ENCODE data around the gene RELCH. TPM values are rescaled to one million over a fixed set of nuclear protein-coding genes. Genes with fewer than 3 reads are reported as not detected.

Gene RELCH
- total RNA-seq, 2 donors from 2014 or later = 38.9 to 56.3 TPM

DNA sequence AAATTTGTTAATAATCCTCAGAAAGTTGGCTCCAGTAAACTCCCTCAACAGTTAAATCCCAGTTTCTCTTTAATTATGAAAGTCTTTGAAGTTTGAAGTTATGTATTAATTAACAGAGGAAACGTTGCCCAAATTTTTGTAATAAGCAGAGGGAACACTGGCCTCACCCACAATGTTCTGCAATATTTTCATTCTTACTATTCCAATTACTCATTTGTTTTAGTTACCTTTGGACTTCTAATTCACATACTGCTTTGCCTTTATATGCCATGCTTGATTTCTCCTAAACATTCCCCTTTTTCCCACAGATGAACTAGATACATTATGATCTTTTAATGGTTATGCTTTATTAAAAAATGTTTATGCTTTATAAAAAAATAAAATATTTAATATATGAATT, 61.3 kb downstream of the RELCH start:
- Mint-ChIP-seq H3K9me3 (no peaks in the 10 kb centered on the region), H3K27ac (no peak overlapping the region), H3K27me3 (no peaks in the 10 kb centered on the region), H3K4me1 (ENCODE audit: low read depth in 2 of 2) (no peaks in the 10 kb centered on the region), H3K4me3 (no peak overlapping the region), H3K36me3 (peaks cover 5% of the 10 kb centered on the region)
- DNase-seq (ENCODE audit: low spot score) (no peak), ATAC-seq (no peak)

DNA sequence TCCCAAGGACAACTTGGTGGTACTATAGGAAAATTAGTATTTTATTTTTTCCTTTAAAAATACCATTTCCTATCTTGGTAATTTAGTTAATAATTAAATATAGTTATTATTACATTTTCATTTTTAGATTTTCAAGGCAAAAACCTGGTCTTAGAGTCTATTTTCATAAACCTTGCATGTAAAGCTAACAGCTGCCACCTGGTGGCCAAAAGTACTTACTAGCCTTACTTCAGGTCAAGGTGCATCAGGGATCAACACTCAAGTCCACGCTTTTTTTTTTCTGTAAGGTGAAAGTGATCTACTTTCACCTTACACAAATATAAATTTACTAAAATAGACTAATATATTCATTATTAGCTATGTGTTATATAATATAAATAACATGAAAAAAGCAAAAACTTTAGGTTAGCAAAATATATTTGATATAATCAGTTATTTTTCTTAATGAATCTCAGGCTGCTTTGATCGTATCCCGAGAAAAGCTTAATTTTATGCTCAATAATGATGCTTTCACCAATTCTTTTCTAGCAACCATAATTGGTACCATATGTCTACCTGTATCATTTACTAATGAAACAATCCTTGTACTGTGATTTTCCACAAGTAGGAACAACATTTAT, 62.5 kb downstream of the RELCH start:
- H3K4me1 Mint-ChIP-seq (ENCODE audit: low read depth in 2 of 2) = no peaks in the 10 kb centered on the region
- H3K36me3 Mint-ChIP-seq = peaks cover 3% of the 10 kb centered on the region
- no peaks in the 10 kb centered on the region for H3K9me3 Mint-ChIP-seq

DNA sequence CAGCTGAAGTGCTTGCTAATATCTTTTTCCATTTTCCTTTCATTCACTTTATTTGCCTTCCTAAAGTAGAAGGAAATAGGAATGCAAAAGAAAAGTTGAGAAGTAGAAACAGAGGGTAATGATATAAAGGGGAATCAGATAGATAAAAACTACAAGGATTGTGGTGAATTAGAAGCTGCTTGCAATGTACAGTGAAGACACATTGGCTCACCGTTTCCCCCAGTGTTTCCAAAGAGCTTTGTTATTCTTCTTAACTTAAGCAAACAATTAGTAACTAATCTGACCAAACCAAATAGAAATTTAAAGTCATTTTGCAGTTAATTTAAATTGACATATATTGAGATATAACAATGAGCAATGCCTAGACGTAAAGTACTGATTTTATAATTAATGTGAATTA, 63.4 kb downstream of the RELCH start:
- Mint-ChIP-seq H3K27ac (no peak overlapping the region), H3K36me3 (no peaks in the 10 kb centered on the region)
- ATAC-seq = no peak

More for the DNA sequence above, 62.5 kb downstream of the RELCH start:
- no peak overlapping the region for H3K4me3 Mint-ChIP-seq
- DNase-seq (ENCODE audit: low spot score) = peak; percentile 68
- no peak for ATAC-seq
- H3K27ac Mint-ChIP-seq = no peak overlapping the region
- no peaks in the 10 kb centered on the region for H3K27me3 Mint-ChIP-seq

GRCh38 chr18:62258093-62258492, 71.0 kb downstream of the RELCH start:
- Mint-ChIP-seq H3K9me3 (no peaks in the 10 kb centered on the region), H3K4me1 (ENCODE audit: low read depth in 2 of 2) (no peaks in the 10 kb centered on the region), H3K4me3 (no peak overlapping the region), H3K27me3 (no peaks in the 10 kb centered on the region), H3K36me3 (peaks cover 30% of the 10 kb centered on the region), H3K27ac (no peak overlapping the region)
- DNase-seq (ENCODE audit: low spot score) (no peak), ATAC-seq (no peak)

More for the DNA sequence above, 63.4 kb downstream of the RELCH start:
- no peaks in the 10 kb centered on the region for H3K9me3 Mint-ChIP-seq
- no peaks in the 10 kb centered on the region for H3K27me3 Mint-ChIP-seq
- no peaks in the 10 kb centered on the region for H3K4me1 Mint-ChIP-seq (ENCODE audit: low read depth in 2 of 2)
- DNase-seq (ENCODE audit: low spot score) = no peak
- H3K4me3 Mint-ChIP-seq = no peak overlapping the region

DNA sequence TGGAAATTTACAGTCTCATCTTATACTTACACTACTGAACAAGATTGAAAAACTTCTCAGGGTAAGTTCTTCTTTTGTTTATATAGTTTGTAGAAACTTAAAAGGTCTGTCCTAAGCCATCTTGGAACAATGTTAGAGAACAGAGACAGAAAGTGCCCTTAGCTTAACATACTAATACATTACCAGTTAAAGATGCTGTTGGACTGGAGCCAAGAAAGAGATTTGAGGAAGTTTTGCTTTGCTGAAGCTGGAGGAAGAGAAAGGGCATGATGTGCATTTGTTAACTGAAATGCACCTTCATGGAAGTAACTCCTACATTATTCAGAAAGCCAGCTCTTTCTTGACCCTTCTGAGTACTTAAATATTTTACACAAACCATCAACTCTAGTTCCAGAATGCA, 71.6 kb downstream of the RELCH start:
- peaks cover 30% of the 10 kb centered on the region for H3K36me3 Mint-ChIP-seq
- no peak overlapping the region for H3K4me3 Mint-ChIP-seq
- DNase-seq (ENCODE audit: low spot score) (no peak), ATAC-seq (no peak)
- no peaks in the 10 kb centered on the region for H3K4me1 Mint-ChIP-seq (ENCODE audit: low read depth in 2 of 2)
- no peak overlapping the region for H3K27ac Mint-ChIP-seq
- H3K9me3 Mint-ChIP-seq = no peaks in the 10 kb centered on the region
- H3K27me3 Mint-ChIP-seq = no peaks in the 10 kb centered on the region

DNA sequence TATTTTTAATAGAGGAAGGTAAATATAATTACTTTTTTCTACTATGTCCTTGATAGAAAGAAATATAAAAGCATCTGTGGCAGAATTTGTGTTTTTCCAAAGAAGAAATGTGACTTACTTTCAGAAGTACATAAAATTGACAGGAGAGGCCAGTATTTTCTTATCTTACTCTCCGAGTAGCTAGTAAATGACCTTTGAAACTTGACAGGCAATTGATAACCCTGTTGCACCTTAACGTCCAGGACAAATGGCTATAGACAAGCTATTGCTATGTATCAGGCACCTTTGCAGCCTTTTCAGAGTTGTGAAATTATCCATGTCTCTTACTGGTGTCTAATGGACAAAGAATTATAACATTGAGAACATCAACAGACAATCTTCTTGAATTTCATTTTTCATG, 75.0 kb downstream of the RELCH start:
- no peaks in the 10 kb centered on the region for H3K27me3 Mint-ChIP-seq
- H3K36me3 Mint-ChIP-seq = peaks cover 30% of the 10 kb centered on the region
- no peaks in the 10 kb centered on the region for H3K9me3 Mint-ChIP-seq
- no peak overlapping the region for H3K4me3 Mint-ChIP-seq
- no peak for DNase-seq (ENCODE audit: low spot score)
- ATAC-seq = no peak
- H3K4me1 Mint-ChIP-seq (ENCODE audit: low read depth in 2 of 2) = no peaks in the 10 kb centered on the region
- no peak overlapping the region for H3K27ac Mint-ChIP-seq

DNA sequence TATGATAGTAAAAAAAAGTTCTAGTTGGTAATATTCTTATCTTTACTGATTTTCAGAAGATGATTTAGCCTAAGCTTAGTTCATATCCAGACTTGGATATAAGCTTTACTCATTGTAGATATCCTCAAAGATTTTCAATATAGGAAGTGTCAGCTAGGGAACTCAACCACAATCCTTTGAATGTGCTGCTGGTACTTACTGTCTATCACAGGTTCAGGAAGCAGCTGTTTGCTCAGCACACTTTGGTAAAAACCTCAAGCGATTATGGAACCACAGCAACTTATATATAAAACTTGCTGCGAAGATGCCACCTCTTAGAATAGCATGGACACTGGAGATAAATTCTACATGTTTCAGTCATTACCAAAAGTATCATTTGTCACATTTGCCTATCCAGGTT, 77.9 kb downstream of the RELCH start:
- Mint-ChIP-seq H3K36me3 (peaks cover 13% of the 10 kb centered on the region), H3K27ac (no peak overlapping the region)
- ATAC-seq = no peak

GRCh38 chr18:62277045-62277444, 90.0 kb downstream of the RELCH start:
- Mint-ChIP-seq H3K36me3 (peaks cover 12% of the 10 kb centered on the region), H3K4me3 (no peak overlapping the region), H3K4me1 (ENCODE audit: low read depth in 2 of 2) (peaks cover 9 to 20% of the 10 kb centered on the region in 2 donors), H3K27ac (no peak overlapping the region), H3K9me3 (no peaks in the 10 kb centered on the region), H3K27me3 (no peaks in the 10 kb centered on the region)
- no peak for ATAC-seq
- DNase-seq (ENCODE audit: low spot score) = no peak

More for the DNA sequence above, 77.9 kb downstream of the RELCH start:
- Mint-ChIP-seq H3K4me1 (ENCODE audit: low read depth in 2 of 2) (no peaks in the 10 kb centered on the region), H3K27me3 (no peaks in the 10 kb centered on the region), H3K4me3 (no peak overlapping the region), H3K9me3 (no peaks in the 10 kb centered on the region)
- DNase-seq (ENCODE audit: low spot score) = no peak

- DNase-seq (ENCODE audit: low spot score) = no peak
- ATAC-seq = no peak
- peaks cover 13 to 20% of the 10 kb centered on the region in 2 donors for H3K4me1 Mint-ChIP-seq (ENCODE audit: low read depth in 2 of 2)
- H3K27ac Mint-ChIP-seq = no peak overlapping the region
- H3K9me3 Mint-ChIP-seq = no peaks in the 10 kb centered on the region
- H3K36me3 Mint-ChIP-seq = peaks cover 20% of the 10 kb centered on the region
- H3K27me3 Mint-ChIP-seq = no peaks in the 10 kb centered on the region
- H3K4me3 Mint-ChIP-seq = no peak overlapping the region
Measured at GRCh38 chr18:62279561-62279960, 92.5 kb downstream of the RELCH start.

GRCh38 chr18:62280058-62280457, 93.0 kb downstream of the RELCH start:
- peaks cover 20% of the 10 kb centered on the region for H3K36me3 Mint-ChIP-seq
- no peak overlapping the region for H3K4me3 Mint-ChIP-seq
- H3K27me3 Mint-ChIP-seq = no peaks in the 10 kb centered on the region
- peak overlapping the region in 1 of 2 donors; percentile 46 for H3K27ac Mint-ChIP-seq
- H3K4me1 Mint-ChIP-seq (ENCODE audit: low read depth in 2 of 2) = peaks cover 13 to 20% of the 10 kb centered on the region in 2 donors
- DNase-seq (ENCODE audit: low spot score) (no peak), ATAC-seq (no peak)
- no peaks in the 10 kb centered on the region for H3K9me3 Mint-ChIP-seq

DNA sequence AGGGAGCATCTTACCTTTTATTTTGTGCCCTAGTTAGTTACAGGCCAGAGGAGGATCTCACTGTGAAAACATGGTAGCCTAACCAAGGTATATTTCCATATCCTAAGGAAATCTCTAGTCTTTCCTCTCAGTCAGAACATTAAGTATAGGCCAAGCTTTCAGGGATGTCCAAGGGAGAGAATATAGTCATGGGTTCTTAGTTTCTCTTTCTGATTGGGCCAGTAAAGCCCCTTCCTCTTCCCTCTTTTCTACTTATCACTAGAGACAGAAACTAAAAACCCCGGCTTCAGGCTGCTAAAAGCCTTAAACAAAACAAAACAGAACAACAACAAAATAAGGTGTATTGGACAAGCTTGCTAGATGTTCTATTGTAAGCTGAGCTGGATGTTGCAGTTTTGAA, 93.7 kb downstream of the RELCH start:
- peak overlapping the region; percentile 46 to 69 for H3K27ac Mint-ChIP-seq
- peaks cover 27% of the 10 kb centered on the region for H3K36me3 Mint-ChIP-seq
- H3K4me3 Mint-ChIP-seq = peak overlapping the region; percentile 48
- peak; percentile 31 to 52 for ATAC-seq
- H3K27me3 Mint-ChIP-seq = no peaks in the 10 kb centered on the region
- H3K4me1 Mint-ChIP-seq (ENCODE audit: low read depth in 2 of 2) = peaks cover 13 to 20% of the 10 kb centered on the region in 2 donors
- H3K9me3 Mint-ChIP-seq = no peaks in the 10 kb centered on the region
- DNase-seq (ENCODE audit: low spot score) = no peak

DNA sequence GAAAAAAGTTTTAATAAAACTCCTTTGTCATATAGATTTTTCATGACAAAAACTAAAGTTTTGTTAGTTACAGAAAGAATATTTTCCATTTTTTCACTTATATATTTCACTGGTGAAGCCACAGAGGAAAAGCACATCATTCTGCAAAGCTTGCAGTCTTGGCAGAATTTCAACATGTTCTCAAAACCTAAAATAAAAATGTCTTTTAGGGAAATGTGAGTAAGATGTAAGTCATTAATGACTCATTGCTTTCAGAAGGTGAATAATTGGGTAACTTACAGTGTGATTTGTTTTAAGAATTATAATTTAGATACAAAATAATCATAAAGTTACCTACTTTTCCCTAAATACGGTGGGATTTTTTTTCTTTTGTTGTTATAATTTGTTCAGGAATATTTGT, 94.6 kb downstream of the RELCH start:
- Mint-ChIP-seq H3K4me1 (ENCODE audit: low read depth in 2 of 2) (peaks cover 13 to 20% of the 10 kb centered on the region in 2 donors), H3K27ac (peak overlapping the region; percentile 46 to 69), H3K4me3 (peak overlapping the region; percentile 48), H3K36me3 (peaks cover 27% of the 10 kb centered on the region), H3K27me3 (no peaks in the 10 kb centered on the region), H3K9me3 (no peaks in the 10 kb centered on the region)
- ATAC-seq = peak in 1 of 2 donors; percentile 49
- DNase-seq (ENCODE audit: low spot score) = no peak

DNA sequence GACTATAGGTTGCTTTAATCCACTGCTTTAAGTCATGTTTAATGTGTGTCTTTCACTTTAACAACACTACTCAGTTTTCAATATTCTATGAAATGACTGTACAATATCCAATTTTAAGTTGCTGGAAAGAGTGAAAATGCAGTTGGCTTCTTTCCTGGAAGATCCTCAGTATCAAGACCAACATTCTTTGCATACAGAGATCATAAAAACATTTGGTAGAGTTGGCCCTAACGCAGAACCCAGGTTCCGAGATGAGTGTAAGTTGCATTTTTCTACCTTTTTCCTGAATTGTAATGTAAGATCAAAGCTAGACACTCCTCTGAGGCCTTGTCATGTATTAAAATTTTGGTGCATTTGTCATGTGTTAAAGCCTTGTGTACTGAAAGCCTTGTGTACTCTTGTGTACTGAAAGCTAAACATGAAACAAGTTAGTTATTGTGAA, 95.2 kb downstream of the RELCH start:
- DNase-seq (ENCODE audit: low spot score) (no peak), ATAC-seq (peak in 1 of 2 donors; percentile 36)
- Mint-ChIP-seq H3K4me1 (ENCODE audit: low read depth in 2 of 2) (peaks cover 10 to 16% of the 10 kb centered on the region in 2 donors), H3K9me3 (no peaks in the 10 kb centered on the region), H3K27ac (peak overlapping the region in 1 of 2 donors; percentile 46), H3K4me3 (peak overlapping the region; percentile 30), H3K27me3 (no peaks in the 10 kb centered on the region), H3K36me3 (peaks cover 27% of the 10 kb centered on the region)

DNA sequence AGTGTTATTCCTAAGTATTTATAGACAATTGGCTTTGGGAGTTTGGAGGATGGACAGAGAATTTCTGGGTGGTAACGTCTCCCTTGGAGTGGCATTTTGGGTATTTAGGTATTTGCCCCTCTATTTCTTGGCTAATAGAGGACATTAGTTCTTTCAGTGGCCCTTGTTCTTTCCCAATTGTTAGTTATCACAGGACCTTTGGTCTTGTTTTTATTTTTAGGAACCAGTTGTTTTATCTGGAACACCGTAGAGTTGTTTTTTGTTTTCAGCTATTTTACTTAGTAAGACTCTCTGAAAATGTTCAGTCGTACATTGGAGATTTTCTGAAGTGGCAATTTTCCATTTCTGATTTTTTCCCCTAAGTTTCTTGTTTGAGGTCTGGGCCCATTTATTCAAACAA, 97.6 kb downstream of the RELCH start:
- Mint-ChIP-seq H3K4me1 (ENCODE audit: low read depth in 2 of 2) (peaks cover 17 to 25% of the 10 kb centered on the region in 2 donors), H3K36me3 (peaks cover 35% of the 10 kb centered on the region), H3K27me3 (no peaks in the 10 kb centered on the region), H3K9me3 (no peaks in the 10 kb centered on the region), H3K27ac (no peak overlapping the region), H3K4me3 (no peak overlapping the region)
- DNase-seq (ENCODE audit: low spot score) (no peak), ATAC-seq (no peak)

DNA sequence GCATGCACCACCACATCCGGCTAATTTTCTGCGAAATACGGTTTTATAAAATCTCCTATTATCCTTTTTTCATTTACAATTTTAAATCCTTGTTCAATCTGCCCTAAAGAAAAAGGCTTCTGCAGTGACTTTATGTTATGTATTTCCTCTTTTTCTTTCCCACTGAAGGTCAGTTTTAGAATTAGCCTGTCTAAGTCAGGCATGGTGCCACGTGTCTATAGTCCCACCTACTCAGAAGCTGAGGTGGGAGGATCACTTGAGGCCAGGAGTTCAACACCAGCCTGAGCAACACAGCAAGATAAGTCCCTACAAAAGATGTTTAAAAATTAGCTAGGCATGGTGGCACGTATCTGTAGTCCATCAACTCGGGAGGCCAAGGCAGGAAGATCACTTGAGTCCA, 98.2 kb downstream of the RELCH start:
- no peak overlapping the region for H3K4me3 Mint-ChIP-seq
- H3K27ac Mint-ChIP-seq = peak overlapping the region; percentile 47 to 51
- H3K27me3 Mint-ChIP-seq = no peaks in the 10 kb centered on the region
- H3K4me1 Mint-ChIP-seq (ENCODE audit: low read depth in 2 of 2) = peaks cover 17 to 23% of the 10 kb centered on the region in 2 donors
- no peak for ATAC-seq
- no peak for DNase-seq (ENCODE audit: low spot score)
- H3K36me3 Mint-ChIP-seq = peaks cover 33% of the 10 kb centered on the region
- no peaks in the 10 kb centered on the region for H3K9me3 Mint-ChIP-seq

Data from natural killer cell treated with Interleukin-12 subunit alpha and Interleukin-12 subunit beta and Interleukin-15 and Interleukin-18, amount 100 ng/mL, for 72 hours (primary cell).